ENCODE data around the gene PSTPIP1.

- no peak for TF ChIP-seq CTCF (conservative IDR thresholded peaks at IDR 0.05; ENCODE audit: low read depth, low read length)
- TF ChIP-seq EZH2phosphoT487 (IDR thresholded peaks at IDR 0.05; ENCODE audit: borderline replicate concordance, low read length): no peak
These were observed 12.2 kb upstream of the PSTPIP1 start for GRCh38 chr15:76982756-76983155.
